ENCODE results near the gene KRTAP5-8. TPM values are rescaled to one million over a fixed set of nuclear protein-coding genes. Genes with fewer than 3 reads are reported as not detected.
"Not testable (repeated sequence)": the region's sequence is repeated elsewhere in the genome, so short reads cannot be mapped to it uniquely, and the experiment has no call there.

The KRTAP5-8 gene
- total RNA-seq, 1 experiment from 2014 or later, result not detected

DNA sequence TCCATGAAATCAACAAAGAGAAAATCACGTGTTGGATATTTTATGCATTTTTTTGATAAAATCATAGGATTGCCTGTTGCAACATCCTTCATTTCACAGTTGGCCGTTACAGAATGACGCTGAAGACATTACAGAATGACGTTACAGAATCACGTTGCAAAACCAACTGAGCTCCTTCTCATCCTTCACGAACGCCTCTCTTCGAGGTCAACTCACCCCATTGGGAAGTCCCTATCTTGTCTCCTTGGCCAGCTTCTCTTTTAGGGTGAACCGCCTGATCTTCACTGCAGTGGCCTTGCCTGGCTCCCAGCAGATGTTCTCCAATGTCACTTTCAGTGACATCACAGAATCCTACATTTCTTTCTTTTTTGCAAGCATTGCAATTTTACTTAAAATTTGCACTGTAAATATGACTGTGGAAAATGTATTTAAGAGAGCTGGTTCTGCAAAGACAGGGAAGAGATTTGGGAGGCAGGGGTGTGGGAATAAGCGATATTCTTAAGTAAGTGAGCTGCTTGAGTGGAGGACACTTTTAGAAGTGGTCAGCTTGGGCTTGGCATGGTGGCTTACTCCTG is 5.7 kb upstream of the KRTAP5-8 start:
- no CpG with 5 or more reads among the region's 10 CpGs for WGBS (ENCODE audit: extremely low coverage, insufficient read length, low lambda C conversion rate)
- no peaks in the 10 kb centered on the region for H3K36me3 Mint-ChIP-seq (ENCODE audit: insufficient read depth in 1 of 3, low read depth in 3 of 3)
- H3K27ac ChIP-seq (ENCODE audit: insufficient read length, low read depth, low read length), result no peak overlapping the region

DNA sequence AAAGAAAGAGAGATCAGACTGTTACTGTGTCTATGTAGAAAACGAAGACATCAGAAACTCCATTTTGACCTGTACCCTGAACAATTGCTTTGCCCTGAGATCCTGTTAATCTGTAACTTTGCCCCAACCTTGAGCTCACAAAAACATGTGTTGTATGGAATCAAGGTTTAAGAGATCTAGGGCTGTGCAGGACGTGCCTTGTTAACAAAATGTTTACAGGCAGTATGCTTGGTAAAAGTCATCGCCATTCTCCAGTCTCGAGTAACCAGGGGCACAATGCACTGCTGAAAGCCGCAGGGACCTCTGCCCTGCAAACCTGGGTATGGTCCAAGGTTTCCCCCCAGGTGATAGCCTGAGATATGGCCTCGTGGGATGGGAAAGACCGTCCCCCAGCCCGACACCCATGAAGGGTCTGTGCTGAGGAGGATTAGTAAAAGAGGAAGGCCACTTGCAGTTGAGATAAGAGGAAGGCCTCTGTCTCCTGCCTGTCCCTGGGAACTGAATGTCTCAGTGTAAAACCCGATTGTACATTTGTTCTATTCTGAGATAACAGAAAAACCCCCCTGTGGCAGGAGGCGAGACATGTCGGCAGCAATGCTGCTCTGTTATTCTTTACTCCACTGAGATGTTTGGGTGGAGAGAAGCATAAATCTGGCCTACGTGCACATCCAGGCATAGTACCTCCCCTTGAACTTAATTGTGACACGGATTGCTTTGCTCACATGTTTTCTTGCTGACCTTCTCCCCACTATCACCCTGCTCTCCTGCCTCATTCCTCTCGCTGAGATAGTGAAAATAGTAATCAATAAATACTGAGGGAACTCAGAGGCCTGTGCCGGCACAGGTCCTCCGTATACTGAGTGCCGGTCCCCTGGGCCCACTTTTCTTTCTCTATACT is 2.9 kb upstream of the KRTAP5-8 start:
- not testable (repeated sequence) for H3K4me1 ChIP-seq (ENCODE audit: insufficient read depth, low read length); H3K27ac ChIP-seq (ENCODE audit: insufficient read length, low read depth, low read length); H2BK5ac ChIP-seq (ENCODE audit: insufficient read length, low read length); H3K9me3 ChIP-seq (ENCODE audit: control insufficient read depth, low read depth, low read length); H3K9ac ChIP-seq (ENCODE audit: extremely low read depth, insufficient read length, low read length); H4K5ac ChIP-seq (ENCODE audit: insufficient read length, low read depth, low read length); H3K27me3 ChIP-seq (ENCODE audit: insufficient read depth, low read length); H3K4me1 Mint-ChIP-seq; DNase-seq; H4K8ac ChIP-seq (replicated peaks; ENCODE audit: insufficient read length, low read depth, low read length); H4K20me1 ChIP-seq (ENCODE audit: control insufficient read depth, insufficient read depth, insufficient read length); H3K4me3 Mint-ChIP-seq; H3T11ph ChIP-seq (ENCODE audit: low read length); H3K79me1 ChIP-seq (ENCODE audit: insufficient read depth, low read depth, low read length, poor library complexity, severe bottlenecking); H2AFZ ChIP-seq (ENCODE audit: low read length); H3K9me3 Mint-ChIP-seq; H4K91ac ChIP-seq (ENCODE audit: insufficient read length, low read depth, low read length); H2BK20ac ChIP-seq (ENCODE audit: low read depth, low read length, poor library complexity, severe bottlenecking); H2BK15ac ChIP-seq (ENCODE audit: low read depth, low read length); H3K56ac ChIP-seq (ENCODE audit: insufficient read length, low read depth, low read length); H3K23me2 ChIP-seq (ENCODE audit: insufficient read length, low read depth, low read length, poor library complexity, severe bottlenecking); H3K4ac ChIP-seq (ENCODE audit: low read depth, low read length); H3K79me2 ChIP-seq (ENCODE audit: insufficient read depth, low read length); H3K23ac ChIP-seq (ENCODE audit: insufficient read length, low read depth, low read length); H3K36me3 Mint-ChIP-seq (ENCODE audit: insufficient read depth in 1 of 3, low read depth in 3 of 3); H3K18ac ChIP-seq (ENCODE audit: insufficient read length, low read depth, low read length); H2AK5ac ChIP-seq (ENCODE audit: insufficient read length, low read length); H3K14ac ChIP-seq (ENCODE audit: insufficient read depth, low read length); H3K4me2 ChIP-seq (ENCODE audit: insufficient read depth, insufficient read length, low read length); H2BK120ac ChIP-seq (ENCODE audit: low read depth, low read length, poor library complexity, severe bottlenecking); H3K27me3 Mint-ChIP-seq (ENCODE audit: low read depth); H2BK12ac ChIP-seq (ENCODE audit: insufficient read length, low read depth, low read length)
- no CpG with 5 or more reads among the region's 17 CpGs for WGBS (ENCODE audit: extremely low coverage, insufficient read length, low lambda C conversion rate)
- peak overlapping the region in 2 of 3 experiments; percentile 32 to 74; a peak in 2 of 7 replicates for H3K27ac Mint-ChIP-seq

More for the DNA sequence above, 5.7 kb upstream of the KRTAP5-8 start:
- Histone ChIP-seq H4K5ac (ENCODE audit: insufficient read length, low read depth, low read length) (no peak overlapping the region), H2BK12ac (ENCODE audit: insufficient read length, low read depth, low read length) (no peak overlapping the region), H3K79me2 (ENCODE audit: insufficient read depth, low read length) (no peaks in the 10 kb centered on the region), H3K14ac (ENCODE audit: insufficient read depth, low read length) (no peak overlapping the region), H2AK5ac (ENCODE audit: insufficient read length, low read length) (no peak overlapping the region), H4K8ac (replicated peaks; ENCODE audit: insufficient read length, low read depth, low read length) (no peak overlapping the region), H2AFZ (ENCODE audit: low read length) (no peak overlapping the region), H2BK120ac (ENCODE audit: low read depth, low read length, poor library complexity, severe bottlenecking) (no peak overlapping the region), H3K4me2 (ENCODE audit: insufficient read depth, insufficient read length, low read length) (no peak overlapping the region), H4K20me1 (ENCODE audit: control insufficient read depth, insufficient read depth, insufficient read length) (no peaks in the 10 kb centered on the region), H2BK15ac (ENCODE audit: low read depth, low read length) (no peak overlapping the region), H3K9me3 (ENCODE audit: control insufficient read depth, low read depth, low read length) (no peaks in the 10 kb centered on the region), H3K18ac (ENCODE audit: insufficient read length, low read depth, low read length) (no peak overlapping the region), H3K56ac (ENCODE audit: insufficient read length, low read depth, low read length) (no peak overlapping the region), H2BK5ac (ENCODE audit: insufficient read length, low read length) (no peak overlapping the region), H3K9ac (ENCODE audit: extremely low read depth, insufficient read length, low read length) (no peak overlapping the region), H3K4ac (ENCODE audit: low read depth, low read length) (no peak overlapping the region), H3T11ph (ENCODE audit: low read length) (no peak overlapping the region), H3K4me1 (ENCODE audit: insufficient read depth, low read length) (no peaks in the 10 kb centered on the region), H3K79me1 (ENCODE audit: insufficient read depth, low read depth, low read length, poor library complexity, severe bottlenecking) (no peaks in the 10 kb centered on the region), H3K27me3 (ENCODE audit: insufficient read depth, low read length) (no peaks in the 10 kb centered on the region), H3K23ac (ENCODE audit: insufficient read length, low read depth, low read length) (no peak overlapping the region), H2BK20ac (ENCODE audit: low read depth, low read length, poor library complexity, severe bottlenecking) (no peak overlapping the region), H3K23me2 (ENCODE audit: insufficient read length, low read depth, low read length, poor library complexity, severe bottlenecking) (no peaks in the 10 kb centered on the region), H4K91ac (ENCODE audit: insufficient read length, low read depth, low read length) (no peak overlapping the region)
- Mint-ChIP-seq H3K4me3 (no peak overlapping the region), H3K9me3 (no peaks in the 10 kb centered on the region; a peak in 1 of 5 replicates), H3K4me1 (no peaks in the 10 kb centered on the region), H3K27me3 (ENCODE audit: low read depth) (peaks cover 4% of the 10 kb centered on the region), H3K27ac (no peak overlapping the region)
- TF ChIP-seq, protein P1, sequence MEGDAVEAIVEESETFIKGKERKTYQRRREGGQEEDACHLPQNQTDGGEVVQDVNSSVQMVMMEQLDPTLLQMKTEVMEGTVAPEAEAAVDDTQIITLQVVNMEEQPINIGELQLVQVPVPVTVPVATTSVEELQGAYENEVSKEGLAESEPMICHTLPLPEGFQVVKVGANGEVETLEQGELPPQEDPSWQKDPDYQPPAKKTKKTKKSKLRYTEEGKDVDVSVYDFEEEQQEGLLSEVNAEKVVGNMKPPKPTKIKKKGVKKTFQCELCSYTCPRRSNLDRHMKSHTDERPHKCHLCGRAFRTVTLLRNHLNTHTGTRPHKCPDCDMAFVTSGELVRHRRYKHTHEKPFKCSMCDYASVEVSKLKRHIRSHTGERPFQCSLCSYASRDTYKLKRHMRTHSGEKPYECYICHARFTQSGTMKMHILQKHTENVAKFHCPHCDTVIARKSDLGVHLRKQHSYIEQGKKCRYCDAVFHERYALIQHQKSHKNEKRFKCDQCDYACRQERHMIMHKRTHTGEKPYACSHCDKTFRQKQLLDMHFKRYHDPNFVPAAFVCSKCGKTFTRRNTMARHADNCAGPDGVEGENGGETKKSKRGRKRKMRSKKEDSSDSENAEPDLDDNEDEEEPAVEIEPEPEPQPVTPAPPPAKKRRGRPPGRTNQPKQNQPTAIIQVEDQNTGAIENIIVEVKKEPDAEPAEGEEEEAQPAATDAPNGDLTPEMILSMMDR (conservative IDR thresholded peaks at IDR 0.05), result no peak
- DNase-seq, result no peak

Data from H9 (cell line).